ENCODE data around the gene KCNQ5. TPM values are rescaled to one million over a fixed set of nuclear protein-coding genes. Genes with fewer than 3 reads are reported as not detected.
A peak's percentile ranks its signal among the peaks of the same experiment; 100 is the strongest.
"Not testable (repeated sequence)": the region's sequence is repeated elsewhere in the genome, so short reads cannot be mapped to it uniquely, and the experiment has no call there.

Gene KCNQ5
- under 1 TPM; 0.20 to 0.37 (median 0.28) TPM for polyA plus RNA-seq (ENCODE audit: insufficient read length in 3 of 3)

DNA sequence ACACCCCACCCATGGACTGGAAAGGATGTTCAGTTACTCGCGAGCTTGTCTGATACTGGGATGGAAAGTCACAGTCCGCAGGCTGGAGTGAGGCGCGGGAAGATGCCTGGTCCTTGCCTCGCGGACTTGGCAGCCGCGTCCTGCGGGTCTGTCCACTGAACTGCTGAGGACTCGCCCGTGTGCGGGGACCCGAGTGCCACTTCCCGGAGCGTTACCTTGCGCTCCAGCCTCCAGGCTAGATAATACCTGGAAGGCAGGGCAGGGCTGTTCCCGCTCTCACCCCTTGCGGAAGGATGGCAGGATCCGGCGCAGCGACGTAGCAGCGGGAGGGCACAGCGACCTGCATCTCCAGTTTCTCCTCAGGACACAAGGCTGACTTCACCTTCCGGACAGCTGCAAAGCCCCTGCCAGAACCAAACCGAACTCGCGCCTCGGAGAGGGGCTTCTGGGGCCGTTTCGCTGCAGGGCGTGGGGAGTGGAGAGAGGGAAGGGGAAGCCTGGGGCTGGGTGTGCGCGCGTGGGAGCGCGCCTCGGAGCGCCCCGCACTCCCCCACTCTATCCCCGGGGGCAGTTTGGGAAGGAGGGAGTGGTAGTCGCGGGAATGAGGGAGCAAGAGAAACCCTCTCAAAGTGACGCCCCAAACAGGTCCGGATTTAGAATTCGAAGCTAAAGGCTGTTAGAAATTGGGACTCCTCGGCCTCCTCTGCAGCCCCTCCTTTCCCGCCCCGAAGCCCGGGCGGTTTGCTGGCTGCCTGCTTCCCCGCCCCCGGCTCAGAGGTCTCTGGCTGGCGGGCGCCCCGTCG lies at the start of gene KCNQ5:
KCNQ5 (plus strand) TSS at position 774 of the 803 bp plus-strand sequence.
- DNase-seq (ENCODE audit: low read depth in 3 of 3, low spot score in 2 of 3) = no peak

DNA sequence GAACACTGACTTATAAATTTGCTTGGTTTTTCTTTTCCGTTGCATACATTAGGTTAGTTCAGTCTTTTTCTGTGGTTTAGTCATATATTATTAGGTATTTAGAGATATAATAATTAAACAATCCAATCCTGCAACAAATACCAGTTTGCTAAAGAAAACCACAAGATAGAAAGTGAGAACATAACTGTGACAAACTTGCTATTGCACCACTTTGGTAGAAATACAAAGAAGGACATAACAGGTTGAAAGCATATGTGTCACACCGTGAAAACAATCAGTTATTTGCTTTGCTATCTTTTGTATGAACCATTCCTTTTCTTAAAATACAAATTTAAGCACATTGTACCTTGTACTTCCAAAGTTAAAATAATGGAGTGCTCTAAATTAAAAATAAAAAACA lies 42.0 kb upstream of the KCNQ5 start:
- DNase-seq (ENCODE audit: low read depth in 3 of 3, low spot score in 2 of 3) = no peak

DNA sequence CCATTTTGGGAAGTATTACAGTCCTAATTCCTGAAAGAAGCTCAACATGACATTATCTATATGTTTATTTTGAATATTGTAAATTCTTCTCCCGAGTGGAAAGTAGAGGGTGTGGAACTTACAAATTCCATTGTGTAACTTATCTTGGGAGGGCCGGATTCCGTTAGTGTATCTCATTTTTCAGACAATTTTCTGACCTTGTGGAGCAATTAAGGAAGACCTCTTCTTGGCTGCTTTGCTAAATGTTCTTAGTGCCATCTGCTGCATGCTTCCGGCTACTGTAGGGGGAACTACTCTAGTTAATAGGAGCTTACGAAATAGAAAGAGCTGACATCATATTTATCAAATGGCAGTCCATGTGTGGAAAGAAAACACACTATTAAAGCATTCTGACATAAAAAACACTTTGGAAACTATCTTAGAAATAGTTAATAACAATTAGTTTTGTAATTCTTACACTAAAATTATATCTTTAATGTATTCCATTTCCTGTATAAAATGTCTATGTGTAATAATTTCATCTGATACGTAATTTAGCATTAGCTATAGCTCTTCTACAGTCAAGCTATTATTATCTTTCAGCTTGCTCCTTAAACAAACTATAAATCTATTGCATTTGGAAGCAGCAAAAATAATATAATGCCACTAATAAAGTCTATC lies 41.5 kb upstream of the KCNQ5 start:
- DNase-seq (ENCODE audit: low read depth in 3 of 3, low spot score in 2 of 3) = no peak

DNA sequence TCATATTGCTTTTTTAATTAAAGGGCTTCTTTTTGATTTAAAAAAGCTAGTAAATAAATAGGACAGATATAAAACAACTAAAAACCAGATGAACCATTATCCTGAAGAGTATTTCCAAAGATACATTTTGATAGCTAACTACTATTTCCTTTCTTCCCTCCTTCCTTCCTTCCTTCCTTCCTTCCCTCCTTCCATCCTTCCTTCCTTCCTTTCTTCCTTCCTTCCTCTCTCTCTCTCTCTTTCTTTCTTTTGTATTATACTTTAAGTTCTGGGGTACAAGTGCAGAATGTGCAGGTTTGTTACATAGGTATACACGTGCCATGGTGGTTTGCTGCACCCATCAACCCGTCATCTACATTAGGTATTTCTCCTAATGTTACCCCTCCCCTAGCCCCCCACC lies 40.9 kb upstream of the KCNQ5 start:
- DNase-seq (ENCODE audit: low read depth in 3 of 3, low spot score in 2 of 3) = not testable (repeated sequence)

DNA sequence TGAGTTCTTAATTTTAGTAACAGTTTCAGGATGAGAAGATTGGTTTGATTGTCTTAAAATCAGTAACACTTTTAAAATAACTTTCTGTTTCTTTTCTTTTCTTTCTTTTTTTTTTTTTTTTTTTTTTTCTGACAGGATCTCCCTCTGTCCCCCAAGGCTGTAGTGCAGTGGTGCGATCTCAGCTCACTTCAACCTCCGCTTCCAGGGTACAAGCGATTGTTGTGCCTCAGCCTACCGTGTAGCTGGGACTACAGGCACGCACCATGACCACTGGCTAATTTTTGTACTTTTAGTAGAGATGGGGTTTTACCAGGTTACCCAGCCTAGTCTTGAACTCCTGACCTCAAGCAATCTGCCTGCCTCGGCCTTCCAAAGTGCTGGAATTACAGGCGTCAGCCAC lies 33.7 kb upstream of the KCNQ5 start:
- DNase-seq (ENCODE audit: low read depth in 3 of 3, low spot score in 2 of 3) = no peak

DNA sequence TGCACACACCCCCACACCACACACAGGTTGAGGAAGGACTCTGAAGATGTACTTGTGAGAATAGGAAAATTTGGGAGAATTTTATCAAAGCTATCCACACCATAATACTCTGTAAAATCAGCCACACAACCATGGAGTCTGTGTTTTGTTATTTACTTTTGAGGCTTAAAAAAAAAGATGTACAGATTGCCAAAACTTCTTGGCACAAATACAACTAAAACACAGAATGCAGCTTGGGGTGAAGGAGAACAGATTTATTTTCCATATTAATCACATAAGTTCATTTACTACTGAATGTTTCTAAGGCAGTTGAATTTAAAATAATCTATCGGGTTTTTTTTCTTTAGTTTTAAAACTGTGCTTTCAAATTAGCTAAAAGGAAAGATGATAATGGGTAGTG lies 32.8 kb upstream of the KCNQ5 start:
- peak in 2 of 3 donors; percentile 7 to 25 for DNase-seq (ENCODE audit: low read depth in 3 of 3, low spot score in 2 of 3)

DNA sequence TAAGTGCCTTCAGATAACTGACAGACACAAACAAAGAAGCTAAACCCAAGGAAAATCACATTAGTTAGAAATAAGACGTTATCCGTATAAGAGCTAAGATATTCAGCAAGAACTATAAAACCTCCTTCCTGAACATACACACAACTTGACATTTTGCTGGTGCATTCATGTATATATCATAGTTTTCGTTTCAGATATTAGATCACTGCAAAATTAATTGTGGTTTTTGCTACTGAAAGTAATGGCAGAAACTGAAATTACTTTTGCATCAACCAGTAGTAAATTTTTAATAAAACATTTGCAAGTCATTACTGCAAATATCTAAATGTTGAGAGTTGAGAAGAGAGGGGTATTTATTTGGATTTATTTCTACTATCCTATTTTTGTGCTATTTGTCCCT lies 26.1 kb upstream of the KCNQ5 start:
- DNase-seq (ENCODE audit: low read depth in 3 of 3, low spot score in 2 of 3) = no peak

DNA sequence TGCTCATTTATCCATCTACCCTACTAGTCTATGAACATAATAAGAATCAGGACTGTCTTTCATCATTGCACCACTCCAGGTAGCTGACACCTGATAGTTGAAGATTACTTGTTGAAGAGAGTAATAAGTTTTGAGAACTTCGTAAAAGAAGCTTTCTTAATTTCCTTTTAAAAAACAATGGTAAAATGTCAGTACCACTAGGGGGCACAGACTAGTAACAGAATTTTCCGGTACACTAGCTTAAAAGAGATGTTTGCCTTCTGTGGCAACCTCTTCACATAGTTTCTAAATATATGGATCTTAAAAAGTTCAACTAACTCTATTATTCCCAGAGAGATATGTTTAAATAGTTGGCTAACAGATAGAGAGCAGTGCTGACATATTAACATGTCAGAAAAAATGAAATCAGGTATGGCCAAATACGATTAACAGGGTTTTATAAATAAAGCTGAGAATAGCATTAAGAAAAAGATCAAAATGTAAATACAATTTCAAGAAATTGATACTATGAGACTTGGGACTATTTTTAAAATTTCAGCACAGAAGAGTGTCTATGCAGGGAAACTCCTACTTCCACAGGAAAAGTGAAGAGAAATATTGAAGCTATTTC lies 5.4 kb upstream of the KCNQ5 start:
- DNase-seq (ENCODE audit: low read depth in 3 of 3, low spot score in 2 of 3) = no peak

DNA sequence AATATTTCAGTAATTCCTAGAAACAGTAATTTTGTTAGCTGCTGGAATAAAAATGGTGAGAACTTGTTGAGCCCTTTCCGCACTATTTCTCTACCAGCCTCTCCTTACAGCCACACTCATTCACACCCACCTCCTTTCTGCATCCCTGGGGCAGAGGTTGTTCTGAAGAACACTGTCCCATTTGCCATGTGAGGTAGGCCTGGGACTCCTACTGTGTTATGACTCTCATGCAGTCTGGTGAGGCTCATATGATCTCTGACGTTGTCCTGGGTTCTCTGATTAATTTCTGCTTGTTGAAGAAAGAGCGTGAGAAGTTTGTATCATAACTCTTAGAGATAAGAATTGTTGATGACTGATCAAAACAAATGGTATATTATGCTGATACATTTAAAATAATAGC lies 4.1 kb upstream of the KCNQ5 start:
- DNase-seq (ENCODE audit: low read depth in 3 of 3, low spot score in 2 of 3) = no peak

DNA sequence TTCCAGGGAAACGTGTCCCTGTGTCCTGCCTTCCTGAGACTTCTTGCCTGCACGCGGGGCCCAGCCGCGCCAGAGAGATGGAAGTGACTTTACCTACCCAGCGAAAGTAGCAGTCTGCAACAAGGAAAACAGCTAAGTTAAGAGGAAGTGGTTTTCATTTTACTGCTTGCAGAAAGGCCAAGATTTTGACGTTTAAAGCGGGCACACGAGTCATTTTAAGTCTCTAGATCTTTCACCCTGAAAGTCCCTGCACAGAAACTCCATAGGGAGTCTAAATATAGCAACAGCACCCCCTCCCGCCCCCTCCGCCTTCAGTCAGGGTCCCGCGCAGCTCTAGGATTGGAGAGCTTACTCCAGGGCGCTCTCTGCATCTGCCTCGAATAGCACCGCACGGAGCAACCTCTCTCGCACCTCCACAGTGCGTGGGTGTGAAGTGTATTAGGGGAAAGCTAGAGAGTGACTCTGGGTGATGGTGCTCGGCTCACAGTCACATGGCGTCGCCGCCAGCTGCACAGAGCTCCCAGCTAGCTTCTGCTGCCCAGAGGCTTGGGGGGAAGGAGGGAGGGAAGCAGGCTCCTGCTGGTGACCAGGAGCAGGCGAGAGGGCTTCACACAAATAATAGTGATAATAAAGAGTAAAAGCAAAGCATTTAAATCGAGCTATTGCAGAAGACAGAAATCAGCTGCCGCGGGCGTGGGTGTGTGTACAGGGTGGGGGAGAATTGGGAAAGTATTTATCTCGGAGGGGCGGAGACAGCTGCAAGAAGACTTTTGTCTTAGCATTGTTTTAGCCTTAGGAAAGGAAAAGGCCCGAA lies 1.8 kb upstream of the KCNQ5 start:
- DNase-seq (ENCODE audit: low read depth in 3 of 3, low spot score in 2 of 3) = no peak

DNA sequence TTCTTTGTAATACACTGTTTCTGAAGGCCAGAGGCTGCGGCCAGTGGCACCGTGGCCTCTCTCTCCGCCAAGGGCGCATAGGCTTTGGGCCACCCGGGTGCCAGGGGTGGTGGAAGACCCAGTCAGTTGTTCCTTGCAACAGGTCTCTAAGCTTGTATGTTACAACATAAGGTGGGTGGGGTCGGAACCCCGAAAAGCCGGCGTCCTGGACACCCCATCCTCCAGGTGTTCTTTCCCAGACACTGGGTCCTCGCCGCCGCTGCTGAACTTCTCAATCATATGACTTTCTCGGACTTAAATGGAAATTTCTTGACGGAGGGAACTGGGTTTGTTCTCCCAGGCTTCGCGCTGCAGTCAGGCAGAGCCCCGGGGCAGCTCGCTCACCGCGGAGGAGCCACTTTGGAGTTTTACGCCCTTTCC lies 983 bp upstream of the KCNQ5 start:
- no peak for DNase-seq (ENCODE audit: low read depth in 3 of 3, low spot score in 2 of 3)

DNA sequence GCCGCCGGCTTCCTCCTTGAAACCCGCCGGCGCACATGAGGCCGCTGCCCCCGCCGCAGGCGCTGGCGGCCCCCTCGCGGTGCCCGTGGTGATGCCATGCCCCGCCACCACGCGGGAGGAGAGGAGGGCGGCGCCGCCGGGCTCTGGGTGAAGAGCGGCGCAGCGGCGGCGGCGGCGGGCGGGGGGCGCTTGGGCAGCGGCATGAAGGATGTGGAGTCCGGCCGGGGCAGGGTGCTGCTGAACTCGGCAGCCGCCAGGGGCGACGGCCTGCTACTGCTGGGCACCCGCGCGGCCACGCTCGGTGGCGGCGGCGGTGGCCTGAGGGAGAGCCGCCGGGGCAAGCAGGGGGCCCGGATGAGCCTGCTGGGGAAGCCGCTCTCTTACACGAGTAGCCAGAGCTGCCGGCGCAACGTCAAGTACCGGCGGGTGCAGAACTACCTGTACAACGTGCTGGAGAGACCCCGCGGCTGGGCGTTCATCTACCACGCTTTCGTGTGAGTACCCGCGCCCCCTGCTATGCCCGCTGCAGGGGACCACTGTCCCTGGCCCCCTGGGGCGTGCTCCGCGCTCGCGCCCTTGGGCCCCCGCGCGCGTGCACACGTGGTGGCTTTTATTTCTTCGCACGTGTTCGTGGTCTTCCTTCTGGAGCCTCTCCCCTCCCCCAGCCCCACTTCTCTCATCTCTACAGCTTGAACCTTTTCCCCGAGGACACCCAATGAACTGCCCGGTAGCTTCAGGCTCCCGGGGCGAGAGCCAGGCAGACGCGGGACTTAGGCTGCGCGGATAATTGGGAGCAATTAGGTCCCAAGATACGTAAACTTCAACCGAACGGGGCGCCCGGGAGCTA lies 453 bp downstream of the KCNQ5 start:
- no peak for DNase-seq (ENCODE audit: low read depth in 3 of 3, low spot score in 2 of 3)

DNA sequence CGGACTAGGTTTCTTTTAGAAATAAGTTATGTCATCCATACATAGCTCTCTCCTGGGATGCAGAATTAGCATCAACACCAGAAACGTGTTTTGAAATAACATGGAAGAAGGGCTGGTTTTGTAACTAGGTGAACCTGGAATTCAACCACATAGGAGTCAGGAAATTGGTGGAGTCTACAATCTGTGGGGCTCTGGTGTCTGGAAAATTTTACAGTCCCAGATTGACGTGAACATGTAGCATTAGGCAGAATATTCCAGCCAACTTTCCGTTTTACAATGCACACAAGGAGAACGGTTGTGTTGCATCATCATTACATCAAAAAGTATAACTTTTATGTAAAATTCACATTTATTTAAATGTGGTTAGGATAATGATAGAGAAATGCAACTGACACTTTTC lies 1.9 kb downstream of the KCNQ5 start:
- no peak for DNase-seq (ENCODE audit: low read depth in 3 of 3, low spot score in 2 of 3)

DNA sequence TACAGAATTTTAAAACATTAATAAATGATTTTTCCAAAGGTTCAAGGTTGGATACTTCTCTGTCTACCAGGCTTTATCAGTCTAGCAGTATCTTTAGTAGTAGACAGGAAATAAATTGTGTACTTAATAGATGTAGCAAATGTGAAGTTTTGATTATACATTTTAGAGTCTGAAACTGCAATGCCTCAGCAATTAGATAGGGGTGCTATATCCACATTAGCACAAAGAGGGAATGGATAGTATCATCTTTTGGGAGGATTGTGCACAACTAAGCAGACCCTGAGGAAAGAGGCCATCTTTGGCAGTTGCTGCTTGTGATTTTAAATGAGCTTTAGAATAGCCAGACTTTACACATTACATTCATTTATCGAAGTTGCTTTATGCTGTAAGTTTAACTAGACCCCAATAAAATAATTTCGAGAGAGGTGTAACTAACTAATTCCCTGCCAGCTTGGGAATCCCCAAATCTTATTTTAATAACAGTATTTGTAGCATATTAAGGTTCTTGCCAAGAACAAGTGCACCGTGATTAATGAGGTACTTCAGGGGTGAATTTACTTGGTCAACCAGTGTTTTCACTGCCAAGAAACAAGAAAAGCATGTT lies 2.8 kb downstream of the KCNQ5 start:
- no peak for DNase-seq (ENCODE audit: low read depth in 3 of 3, low spot score in 2 of 3)

DNA sequence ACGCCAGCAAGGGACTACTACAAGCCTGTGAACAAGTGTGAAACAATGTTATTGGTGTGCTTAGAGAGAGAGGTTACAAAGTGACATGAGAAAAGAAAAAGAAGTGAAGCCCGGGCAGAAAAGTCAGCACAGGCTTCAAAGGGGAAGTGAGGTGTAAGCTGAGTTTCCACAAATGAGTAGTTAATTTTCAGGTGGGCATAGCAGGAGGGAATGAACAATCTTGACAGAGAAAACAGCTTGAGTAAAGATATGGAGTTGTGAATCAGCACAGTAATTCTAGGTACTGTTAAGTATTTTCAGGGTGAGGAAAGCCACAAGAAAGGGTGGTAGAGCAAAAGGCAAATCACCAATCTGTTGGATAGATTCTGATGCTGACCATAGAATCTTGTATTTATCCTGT lies 4.3 kb downstream of the KCNQ5 start:
- no peak for DNase-seq (ENCODE audit: low read depth in 3 of 3, low spot score in 2 of 3)

DNA sequence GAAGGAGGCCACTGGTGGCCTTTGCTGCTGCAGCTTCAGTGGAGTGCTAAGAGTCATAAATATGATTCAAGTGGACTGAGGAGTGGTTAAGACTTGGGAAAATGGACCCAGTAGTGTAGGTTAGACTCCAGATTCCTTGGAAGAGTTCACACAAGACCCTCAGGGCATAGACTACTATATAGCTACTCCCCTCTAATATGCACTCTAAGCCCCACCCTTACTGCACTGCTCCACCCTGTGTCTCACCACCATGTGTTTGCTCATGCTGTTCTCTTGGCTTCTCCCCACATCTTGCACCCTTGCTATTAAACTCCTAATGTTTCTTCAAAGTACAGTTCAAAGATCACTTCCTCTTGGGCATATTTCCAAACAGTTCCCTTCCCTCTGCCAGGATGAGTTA lies 5.7 kb downstream of the KCNQ5 start:
- no peak for DNase-seq (ENCODE audit: low read depth in 3 of 3, low spot score in 2 of 3)

DNA sequence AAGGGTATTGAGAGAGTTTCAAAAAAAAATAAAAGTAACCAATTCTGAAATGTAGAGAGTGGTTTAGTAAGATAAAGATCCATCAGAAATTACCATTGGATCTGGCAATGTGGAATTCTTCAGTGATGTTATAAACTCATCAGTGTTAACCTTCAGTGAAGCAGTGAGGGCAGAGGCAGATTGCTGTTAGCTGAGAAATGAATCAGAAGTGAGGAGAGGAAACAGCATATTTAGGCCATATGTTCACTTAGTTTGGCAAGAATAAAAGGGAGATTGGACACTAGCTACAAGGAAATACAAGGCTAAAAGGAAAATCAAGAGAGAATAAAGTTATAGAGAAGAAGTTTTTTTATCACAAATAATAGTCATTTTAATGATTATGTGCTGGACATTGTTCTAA lies 9.6 kb downstream of the KCNQ5 start:
- no peak for DNase-seq (ENCODE audit: low read depth in 3 of 3, low spot score in 2 of 3)

DNA sequence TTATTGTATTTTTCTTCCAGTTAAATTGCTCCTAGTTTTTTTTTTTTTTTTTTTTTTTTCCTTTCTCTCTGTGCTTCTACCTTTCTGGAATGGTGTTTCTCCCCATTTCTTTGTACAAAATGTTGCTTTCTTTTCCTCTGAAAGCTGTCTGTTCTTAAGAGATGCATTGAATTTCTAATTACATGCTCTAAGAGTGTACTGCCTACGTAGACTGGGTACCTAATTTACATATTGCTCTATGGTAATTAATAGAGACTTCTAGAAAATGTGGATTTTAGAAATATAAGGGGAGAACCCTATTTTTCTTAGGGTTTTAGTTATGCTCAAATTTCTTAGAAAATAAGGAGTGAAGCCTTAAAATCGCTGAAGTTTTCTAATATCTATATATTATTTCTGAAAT lies 13.8 kb downstream of the KCNQ5 start:
- no peak for DNase-seq (ENCODE audit: low read depth in 3 of 3, low spot score in 2 of 3)

DNA sequence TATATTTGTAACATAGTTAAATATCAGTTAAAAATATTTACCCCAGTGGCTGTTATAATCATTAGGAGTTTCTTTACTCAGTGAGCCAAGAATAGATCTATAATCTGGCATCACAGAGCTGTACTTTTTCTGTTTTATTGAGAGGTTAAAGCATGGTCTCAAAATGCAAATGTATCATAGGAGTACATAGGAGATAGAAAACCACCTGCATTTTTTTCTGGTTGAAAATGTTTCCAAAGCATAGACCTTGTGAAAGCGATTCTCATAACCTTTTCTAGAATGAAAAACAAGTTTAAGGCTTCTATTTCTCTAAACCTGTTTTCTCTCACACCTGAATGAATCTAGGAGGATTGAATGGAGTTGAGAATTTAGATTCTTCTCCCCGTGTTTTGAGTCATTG lies 14.4 kb downstream of the KCNQ5 start:
- no peak for DNase-seq (ENCODE audit: low read depth in 3 of 3, low spot score in 2 of 3)

DNA sequence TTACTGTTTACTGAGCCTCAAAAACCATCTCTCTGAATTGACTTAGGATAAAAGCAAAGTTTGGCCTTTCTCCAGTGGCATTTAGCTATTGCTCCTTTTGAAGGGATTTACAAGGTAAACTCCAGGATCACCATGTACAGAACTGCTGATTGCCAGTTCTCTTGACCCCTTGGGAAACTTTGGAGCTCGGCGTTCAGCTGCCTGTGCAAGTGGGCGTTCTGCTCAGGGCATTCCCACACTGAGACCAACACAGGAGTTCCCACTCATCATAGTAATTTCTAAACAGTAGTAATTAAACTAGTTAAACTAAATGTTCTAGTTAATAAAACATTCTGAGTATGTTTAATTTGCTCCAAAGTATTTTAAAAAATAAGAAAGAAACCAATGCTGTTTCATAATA lies 14.9 kb downstream of the KCNQ5 start:
- DNase-seq (ENCODE audit: low read depth in 3 of 3, low spot score in 2 of 3) = no peak
